Raji (cell line): Measurements from ENCODE around the gene ARHGAP8.

Experiments used
- POLR2A ChIP-seq: IDR thresholded peaks from 2 replicates; pipeline ENCODE4 v1.6.1; 2011; ENCODE audit warnings: low read depth, low read length, control low read depth; ENCODE audit not compliant: insufficient read depth

Gene ARHGAP8

GRCh38 chr22:44815099-44816070 lies 63.0 kb downstream of the ARHGAP8 start:
- no peak for TF ChIP-seq POLR2A

- no peak for TF ChIP-seq POLR2A
Observed at GRCh38 chr22:44816141-44816540, 63.8 kb downstream of the ARHGAP8 start.

- no peak for TF ChIP-seq POLR2A
Observed at GRCh38 chr22:44818727-44819126, 66.4 kb downstream of the ARHGAP8 start.

GRCh38 chr22:44819966-44820631 lies 67.7 kb downstream of the ARHGAP8 start:
- no peak for TF ChIP-seq POLR2A

GRCh38 chr22:44821741-44822475 lies 69.5 kb downstream of the ARHGAP8 start:
- TF ChIP-seq POLR2A = no peak

- no peak for TF ChIP-seq POLR2A
Observed at GRCh38 chr22:44822534-44822933, 70.2 kb downstream of the ARHGAP8 start.

GRCh38 chr22:44823396-44823795 lies 71.0 kb downstream of the ARHGAP8 start:
- TF ChIP-seq POLR2A = no peak

- TF ChIP-seq POLR2A = no peak
Observed at GRCh38 chr22:44823806-44824205, 71.4 kb downstream of the ARHGAP8 start.

GRCh38 chr22:44824271-44824670 lies 71.9 kb downstream of the ARHGAP8 start:
- no peak for TF ChIP-seq POLR2A

- TF ChIP-seq POLR2A = no peak
Observed at GRCh38 chr22:44825310-44826150, 73.2 kb downstream of the ARHGAP8 start.

- no peak for TF ChIP-seq POLR2A
Observed at GRCh38 chr22:44827666-44828190, 75.4 kb downstream of the ARHGAP8 start.

- no peak for TF ChIP-seq POLR2A
Observed at GRCh38 chr22:44828193-44828592, 75.8 kb downstream of the ARHGAP8 start.

GRCh38 chr22:44831885-44832284 lies 79.5 kb downstream of the ARHGAP8 start:
- no peak for TF ChIP-seq POLR2A

- no peak for TF ChIP-seq POLR2A
Observed at GRCh38 chr22:44834065-44834464, 81.7 kb downstream of the ARHGAP8 start.
